ENCODE data around the gene ACTRT2.

Gene ACTRT2

DNA sequence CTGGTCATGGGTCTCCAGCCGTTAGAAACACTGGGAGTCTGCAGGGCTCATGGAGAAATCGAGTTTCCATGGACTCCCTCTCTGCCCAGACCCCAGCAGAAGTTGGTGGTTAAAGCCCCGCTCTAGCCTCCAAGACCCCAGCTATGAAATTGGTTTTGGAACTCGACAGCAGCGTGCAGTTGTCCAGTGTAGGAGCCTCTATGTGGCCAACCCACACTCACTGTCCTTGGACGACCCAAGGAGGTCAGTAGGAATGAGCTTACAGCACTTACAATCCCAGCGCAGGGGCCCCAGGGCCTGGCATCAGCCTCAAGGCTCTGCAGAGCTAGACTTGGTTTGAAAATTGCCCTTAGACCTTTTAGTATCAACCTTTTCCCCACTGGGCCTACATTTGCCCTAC is 44.5 kb downstream of the ACTRT2 start:
- in situ Hi-C loops (cut with MboI; ENCODE audit: low sequenced_read_pairs) = no loop called here

DNA sequence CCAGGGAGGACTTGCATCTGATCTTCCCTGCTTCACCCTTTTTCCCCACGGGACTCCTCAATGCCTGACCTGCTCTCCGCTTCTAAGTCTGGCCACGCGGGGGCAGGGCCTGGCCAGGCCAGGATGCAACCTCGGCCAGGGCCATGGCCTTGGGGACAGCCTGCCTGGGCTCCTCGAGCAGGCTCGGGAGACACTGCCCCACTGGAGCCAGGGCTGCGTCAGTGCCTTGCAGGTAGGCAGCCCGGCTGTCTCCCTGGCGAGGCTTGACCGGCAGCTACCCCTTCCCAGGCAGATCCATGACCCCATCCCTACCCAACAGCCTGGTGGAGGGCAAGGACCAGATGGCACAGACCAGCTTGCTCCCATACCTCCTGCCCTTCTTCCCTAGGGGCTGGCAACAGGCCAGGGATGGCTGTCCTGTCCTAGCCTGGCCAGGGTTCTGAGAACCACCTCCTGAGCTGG is 45.0 kb downstream of the ACTRT2 start:
- in situ Hi-C loops (cut with MboI; ENCODE audit: low sequenced_read_pairs) = no loop called here

DNA sequence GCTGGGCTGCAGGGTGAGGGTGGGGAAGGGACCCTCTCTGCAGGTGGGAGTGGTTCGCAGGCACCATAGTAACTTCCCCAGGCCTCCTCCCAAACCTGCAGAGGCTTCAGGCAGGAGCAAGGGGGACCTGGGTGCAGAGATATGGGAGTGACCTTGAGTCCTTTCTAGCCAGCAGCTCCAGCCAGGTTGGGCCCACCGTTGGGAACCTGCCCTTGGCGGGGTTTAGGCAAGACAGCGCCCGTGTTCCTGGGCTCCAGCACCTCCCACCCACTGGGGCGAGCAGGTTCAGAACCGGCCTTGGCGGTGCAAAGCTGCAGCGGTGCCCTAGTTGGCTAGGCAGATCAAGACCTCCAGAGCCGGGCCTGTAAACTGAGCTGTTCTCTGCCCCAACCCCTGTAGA is 45.6 kb downstream of the ACTRT2 start:
- in situ Hi-C loops (cut with MboI; ENCODE audit: low sequenced_read_pairs) = no loop called here

- in situ Hi-C loops (cut with MboI; ENCODE audit: low sequenced_read_pairs) = no loop called here
Measured at GRCh38 chr1:3067301-3067670, 46.0 kb downstream of the ACTRT2 start.

DNA sequence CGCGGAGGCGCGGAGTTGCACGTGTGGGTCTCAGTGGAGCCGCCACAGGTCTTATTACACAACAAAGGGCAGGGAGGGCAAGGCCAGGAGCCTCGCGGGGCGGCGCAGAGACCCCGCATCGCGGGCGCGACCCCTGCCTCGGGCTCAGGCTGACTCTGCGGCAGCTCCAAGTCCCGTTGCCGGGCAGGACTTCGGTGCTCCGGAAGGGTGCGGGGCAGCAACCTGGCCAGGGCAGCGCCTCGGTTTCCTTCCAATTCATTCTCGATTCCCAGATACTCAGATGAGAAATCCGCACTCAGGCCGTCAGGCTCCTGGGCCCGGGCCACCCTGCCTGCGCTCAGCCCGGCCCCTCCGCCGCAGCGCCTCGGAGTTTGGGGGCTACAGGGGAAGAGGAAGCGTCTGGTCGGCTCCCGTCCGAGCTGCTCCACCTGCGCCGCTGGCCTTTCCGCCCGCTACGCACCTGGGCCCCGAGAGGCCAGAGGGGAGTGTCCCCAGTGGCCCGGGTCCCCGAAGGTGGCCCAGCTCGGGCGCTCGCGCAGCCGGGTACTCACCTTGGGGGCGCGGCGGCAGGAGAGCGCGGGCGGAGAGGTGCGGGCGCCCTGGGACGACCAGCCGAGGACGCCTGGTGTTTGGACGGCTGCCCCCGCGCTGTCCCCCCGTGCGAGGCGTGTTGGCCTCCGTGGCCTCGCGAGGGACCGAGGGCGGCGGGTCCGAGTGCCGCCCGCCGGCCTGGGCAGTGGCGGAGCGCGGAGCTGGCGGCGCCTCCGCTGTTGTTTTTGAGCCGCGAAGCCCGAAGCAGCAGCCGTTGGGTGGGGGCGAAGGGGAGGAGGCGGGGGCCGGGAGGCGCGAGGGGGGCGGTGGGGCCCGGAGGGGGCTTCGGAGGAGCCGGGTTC is 46.6 kb downstream of the ACTRT2 start:
- in situ Hi-C loops (cut with MboI; ENCODE audit: low sequenced_read_pairs) = no loop called here

DNA sequence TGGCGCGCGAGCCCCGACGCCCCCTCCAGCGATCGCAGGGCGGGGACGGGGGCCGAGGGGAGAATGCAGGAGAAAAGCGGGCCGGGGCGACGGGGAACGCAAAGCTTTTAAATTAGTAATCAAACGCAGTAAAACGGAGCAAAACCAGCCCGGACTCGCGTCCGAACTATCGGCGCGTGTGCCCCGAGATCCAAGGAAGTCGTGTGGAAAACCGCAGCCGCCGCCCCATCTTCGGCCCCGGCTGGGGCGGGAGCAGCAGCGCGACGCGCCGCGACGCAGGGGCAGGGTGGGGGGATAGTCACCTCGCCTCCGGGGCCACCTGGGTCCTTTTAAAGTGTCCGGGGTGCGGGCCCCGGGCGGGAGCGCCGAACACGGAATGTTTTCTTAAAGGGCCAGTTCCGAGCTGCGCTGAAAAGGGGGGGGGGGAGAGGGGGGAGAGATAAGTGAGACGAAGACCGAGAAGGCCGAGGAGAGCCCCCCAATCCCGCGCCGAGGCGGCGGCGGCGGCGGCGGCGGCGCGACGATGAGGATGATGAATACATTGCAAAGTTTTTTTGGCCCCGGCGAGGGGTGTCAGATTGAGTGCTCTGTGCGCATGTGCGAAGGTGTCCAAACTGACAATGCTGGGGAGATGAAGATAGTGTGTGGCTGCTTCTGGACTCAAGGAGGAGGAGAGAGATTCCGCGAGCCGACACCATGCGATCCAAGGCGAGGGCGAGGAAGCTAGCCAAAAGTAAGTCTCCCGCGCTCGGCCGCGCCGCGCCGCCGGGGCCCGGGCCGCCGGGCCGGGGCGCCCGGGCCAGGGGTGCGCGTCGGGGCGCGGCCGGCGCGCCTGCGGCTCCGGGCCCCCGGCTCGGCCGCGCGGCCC is 47.5 kb downstream of the ACTRT2 start, which contains the start of gene PRDM16:
PRDM16 (plus strand) TSS at position 640 of the 868 bp plus-strand sequence; CDS start at position 697, 57 bp downstream.
- in situ Hi-C loops (cut with MboI; ENCODE audit: low sequenced_read_pairs) = no loop called here

DNA sequence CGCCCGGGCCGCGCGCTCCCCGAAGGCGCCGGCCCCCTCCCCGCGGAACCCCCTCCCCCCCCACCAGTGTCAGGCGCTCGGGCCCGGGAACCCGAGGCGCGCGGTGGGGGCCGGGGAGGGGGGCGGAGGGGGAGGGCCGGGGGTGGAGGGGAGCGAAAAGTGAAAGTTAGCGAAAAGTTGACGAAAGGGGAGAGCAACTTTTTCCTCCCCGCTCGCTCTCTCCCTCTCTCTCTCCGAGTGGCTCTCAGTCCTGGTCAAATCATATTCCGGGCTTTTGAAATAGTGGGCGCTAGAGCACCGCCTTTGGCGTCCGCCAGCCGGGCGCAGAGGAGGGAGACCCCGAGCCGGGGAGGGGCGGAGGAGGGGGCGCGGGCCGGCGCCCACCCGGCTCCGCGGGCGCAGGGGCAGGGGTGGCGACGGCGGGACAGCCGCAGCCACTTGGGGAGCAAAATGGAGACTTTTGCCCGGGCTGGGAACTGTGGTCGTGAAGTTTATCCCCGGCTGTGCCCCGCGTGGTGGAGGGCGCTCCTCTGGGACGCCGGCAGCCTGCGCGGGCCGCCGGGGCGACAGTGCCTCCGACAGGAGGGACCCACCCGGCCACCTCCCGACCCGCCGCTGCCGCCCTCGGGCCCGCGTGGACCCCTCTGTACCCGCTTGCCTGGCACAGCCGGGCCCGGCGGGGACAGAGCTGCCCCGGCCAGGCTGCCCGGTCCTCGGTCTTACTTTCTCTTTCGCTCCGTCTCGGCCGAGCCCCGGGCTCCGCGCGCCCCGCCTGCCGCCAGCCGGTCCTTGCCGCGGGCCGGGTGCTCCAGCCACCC is 48.4 kb downstream of the ACTRT2 start:
- in situ Hi-C loops (cut with MboI; ENCODE audit: low sequenced_read_pairs) = no loop called here

GRCh38 chr1:3070309-3070643 is 49.0 kb downstream of the ACTRT2 start:
- in situ Hi-C loops (cut with MboI; ENCODE audit: low sequenced_read_pairs) = no loop called here

DNA sequence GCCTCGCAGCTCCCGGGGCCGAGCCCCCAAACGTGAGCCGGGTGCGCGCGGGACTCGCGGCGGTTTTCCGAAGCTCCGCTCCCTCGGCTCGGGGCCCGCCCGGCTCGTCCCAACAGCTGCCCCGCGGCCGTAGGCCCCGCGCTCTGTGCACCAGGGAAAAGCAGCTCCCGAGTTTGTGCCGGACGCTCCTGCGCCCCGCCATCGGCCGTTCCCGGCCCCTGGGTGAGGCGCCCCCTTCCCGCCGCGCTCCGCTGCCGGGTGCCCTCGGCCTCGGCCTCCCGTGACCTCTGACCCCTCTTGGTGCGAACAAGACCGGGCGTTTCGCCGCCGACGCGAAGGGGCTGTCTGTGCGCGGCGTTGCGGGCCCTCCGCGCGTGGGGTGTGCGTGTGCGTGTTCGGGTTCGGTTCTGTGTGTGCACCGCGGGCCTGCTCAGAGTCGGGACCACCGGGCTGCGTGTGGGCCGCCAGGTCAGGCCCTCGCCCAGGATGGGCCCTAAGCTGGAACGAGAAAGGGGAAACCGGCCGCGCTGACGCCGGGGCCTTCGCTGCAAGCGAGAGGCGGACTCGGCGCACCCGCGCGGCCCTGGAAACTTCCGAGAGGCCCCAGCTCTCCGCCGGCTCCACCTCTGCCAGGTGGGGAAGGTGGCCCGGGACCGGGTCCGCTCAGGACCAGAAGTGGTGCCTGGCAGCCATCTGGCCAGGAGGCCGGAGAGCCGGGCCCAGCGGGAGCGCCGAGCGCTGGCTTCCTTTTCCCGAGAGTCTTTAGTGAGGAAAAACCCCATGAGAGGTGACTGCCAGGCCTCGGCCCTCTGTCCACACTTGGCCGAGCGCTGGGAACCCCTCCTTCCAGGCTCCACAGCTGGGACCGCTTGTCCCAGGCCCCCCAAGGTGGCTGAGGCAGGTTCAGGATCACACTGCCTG is 49.6 kb downstream of the ACTRT2 start:
- in situ Hi-C loops (cut with MboI; ENCODE audit: low sequenced_read_pairs) = no loop called here

DNA sequence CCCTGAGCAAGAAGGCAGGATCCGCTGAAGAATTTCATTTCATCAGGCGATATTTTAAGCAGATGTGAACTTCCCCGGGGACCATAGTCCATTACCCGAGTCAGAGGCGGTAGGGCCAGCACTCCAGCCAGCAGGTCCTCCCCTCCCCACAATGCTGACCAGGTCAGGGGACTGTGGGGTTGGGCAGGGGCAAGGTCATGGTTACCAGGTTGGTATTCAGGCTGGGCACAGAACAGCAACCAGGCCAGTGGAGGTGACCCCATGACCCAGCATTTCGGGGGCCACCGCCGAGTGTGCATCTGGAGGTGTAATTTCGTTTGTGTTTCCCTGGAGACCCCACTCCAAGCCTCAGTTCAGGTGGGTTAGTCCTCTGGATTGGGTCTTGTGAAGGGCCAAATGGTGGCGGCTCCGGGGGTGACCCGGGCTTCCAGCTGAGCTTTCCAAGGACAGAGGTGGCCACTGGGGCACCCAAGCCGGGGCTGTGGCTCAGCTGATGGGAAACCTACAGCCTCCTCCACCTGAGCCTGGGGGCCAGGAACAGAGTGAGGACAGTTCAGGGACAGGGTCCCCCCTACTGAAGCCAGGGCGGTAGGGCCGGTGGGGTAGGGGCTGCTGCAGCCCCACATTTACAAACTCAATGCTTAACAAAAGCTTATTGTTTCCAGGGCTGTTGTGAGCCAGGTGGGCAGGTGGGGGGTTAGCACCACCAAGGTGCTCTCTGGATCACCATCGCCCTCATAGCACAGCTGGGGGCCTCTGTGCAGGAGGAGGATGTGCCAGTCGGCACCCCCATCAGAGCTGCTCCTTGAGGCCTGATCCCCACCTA is 50.5 kb downstream of the ACTRT2 start:
- in situ Hi-C loops (cut with MboI; ENCODE audit: low sequenced_read_pairs) = no loop called here
